ENCODE measurements around the gene IQSEC2. TPM values are rescaled to one million over a fixed set of nuclear protein-coding genes. Genes with fewer than 3 reads are reported as not detected.

The IQSEC2 gene
- total and polyA plus RNA-seq, 10 donors: 5.2 to 15.7 (median 8.5) TPM

DNA sequence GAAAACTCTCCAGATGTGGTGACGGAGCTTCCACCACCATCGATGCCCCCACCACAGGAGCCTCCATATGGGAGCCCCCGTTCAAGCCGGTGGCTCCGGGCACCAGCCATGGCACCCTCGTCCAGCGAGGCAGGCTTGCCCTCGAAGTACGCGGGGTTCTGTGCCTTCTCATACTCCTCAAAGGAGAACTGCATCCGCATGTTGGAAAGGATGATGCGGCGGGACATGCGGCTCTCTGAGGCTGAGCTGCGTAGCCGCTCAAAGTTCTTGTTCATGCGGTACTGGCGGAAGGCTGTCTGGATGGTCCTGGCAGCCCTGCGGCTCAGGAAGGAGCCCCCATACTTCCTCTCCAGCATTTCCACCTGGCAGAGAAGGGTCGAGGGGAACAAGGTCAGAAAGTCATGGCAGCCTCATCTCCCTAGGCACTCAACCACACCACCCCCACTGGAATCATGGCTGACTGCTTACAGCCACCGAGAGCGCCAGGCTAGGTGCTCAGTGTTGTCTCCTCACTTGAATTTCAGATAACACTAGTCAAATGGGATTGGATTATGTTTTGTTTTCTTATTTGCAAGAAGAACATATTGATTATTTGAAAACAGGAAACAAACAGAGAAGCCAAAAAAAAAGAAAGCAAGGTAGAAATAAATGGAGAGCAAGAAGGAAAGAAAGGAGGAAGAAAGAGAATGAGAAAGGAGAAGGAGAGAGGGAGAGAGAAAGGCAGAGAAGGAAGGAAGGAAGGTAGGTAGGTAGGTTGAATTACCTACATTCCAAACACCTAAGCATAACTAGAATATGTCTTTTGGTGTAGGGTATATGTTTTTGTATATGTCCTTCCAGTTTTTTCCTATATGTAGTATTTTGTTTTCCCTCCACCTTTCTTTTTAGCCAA, 26.6 kb downstream of the IQSEC2 start:
- TF ChIP-seq, protein P1, sequence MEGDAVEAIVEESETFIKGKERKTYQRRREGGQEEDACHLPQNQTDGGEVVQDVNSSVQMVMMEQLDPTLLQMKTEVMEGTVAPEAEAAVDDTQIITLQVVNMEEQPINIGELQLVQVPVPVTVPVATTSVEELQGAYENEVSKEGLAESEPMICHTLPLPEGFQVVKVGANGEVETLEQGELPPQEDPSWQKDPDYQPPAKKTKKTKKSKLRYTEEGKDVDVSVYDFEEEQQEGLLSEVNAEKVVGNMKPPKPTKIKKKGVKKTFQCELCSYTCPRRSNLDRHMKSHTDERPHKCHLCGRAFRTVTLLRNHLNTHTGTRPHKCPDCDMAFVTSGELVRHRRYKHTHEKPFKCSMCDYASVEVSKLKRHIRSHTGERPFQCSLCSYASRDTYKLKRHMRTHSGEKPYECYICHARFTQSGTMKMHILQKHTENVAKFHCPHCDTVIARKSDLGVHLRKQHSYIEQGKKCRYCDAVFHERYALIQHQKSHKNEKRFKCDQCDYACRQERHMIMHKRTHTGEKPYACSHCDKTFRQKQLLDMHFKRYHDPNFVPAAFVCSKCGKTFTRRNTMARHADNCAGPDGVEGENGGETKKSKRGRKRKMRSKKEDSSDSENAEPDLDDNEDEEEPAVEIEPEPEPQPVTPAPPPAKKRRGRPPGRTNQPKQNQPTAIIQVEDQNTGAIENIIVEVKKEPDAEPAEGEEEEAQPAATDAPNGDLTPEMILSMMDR (IDR thresholded peaks at IDR 0.05 in 8 of 11, conservative IDR thresholded peaks at IDR 0.05 in 3 of 11): no peak
- no peak for TF ChIP-seq POLR2A (IDR thresholded peaks at IDR 0.05)
- TF ChIP-seq POLR2AphosphoS5 (IDR thresholded peaks at IDR 0.05): no peak
- Histone ChIP-seq H3K27ac (no peak overlapping the region), H3K4me1 (no peaks in the 10 kb centered on the region), H3K4me3 (no peak overlapping the region), H3K27me3 (replicated peaks in 1 of 7) (peaks cover 0 to 18% (median 0%) of the 10 kb centered on the region in 7 donors), H3K9me3 (no peaks in the 10 kb centered on the region), H3K36me3 (no peaks in the 10 kb centered on the region)
- DNase-seq: peak; percentile 58
- intact Hi-C loops (cut with DNase I; ENCODE audit: low total_unique reads): no loop called here
- WGBS, 5 donors: 87 to 93% (median 90%) methylated on average over 21 to 22 of the region's 22 CpGs

DNA sequence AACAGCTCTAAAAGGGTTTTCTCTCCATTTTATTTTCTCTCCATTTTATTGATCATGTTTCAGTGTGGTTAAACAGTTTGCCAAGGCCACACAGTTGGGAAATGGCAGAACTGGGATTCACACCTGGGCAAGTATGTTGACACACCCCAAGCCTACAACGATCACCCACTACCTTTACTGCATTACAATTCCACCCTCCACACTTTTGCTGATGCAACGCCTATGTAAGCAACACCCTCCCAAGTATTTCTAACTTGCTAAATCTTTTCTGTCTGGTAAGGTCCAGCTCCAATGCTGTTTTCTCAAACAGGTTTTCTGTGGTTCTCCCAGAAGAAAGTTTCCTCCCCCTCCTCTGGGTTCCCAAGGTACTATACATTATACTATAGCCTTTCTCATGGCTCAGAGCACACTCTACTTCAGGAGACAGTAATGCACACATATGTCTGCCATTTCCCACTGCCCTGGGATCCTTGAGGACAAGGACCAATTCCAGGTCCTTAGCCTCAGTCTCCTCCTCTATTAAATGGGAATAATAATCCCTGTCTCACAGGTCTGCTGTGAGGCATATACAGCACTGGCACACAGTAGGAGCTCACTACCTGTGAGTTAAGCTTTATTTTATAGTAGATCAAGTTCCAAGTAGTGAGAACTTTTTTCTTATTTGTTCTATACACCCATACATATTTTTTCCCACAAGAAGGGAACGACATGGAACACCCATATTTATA, 27.9 kb downstream of the IQSEC2 start:
- H3K36me3 ChIP-seq: no peaks in the 10 kb centered on the region
- no peaks in the 10 kb centered on the region for H3K9me3 ChIP-seq
- no peak overlapping the region for H3K27ac ChIP-seq
- no peaks in the 10 kb centered on the region for H3K4me1 ChIP-seq
- TF ChIP-seq POLR2AphosphoS5 (IDR thresholded peaks at IDR 0.05) (no peak), POLR2A (IDR thresholded peaks at IDR 0.05) (no peak)
- TF ChIP-seq, protein P1 (IDR thresholded peaks at IDR 0.05 in 8 of 11, conservative IDR thresholded peaks at IDR 0.05 in 3 of 11): no peak
- intact Hi-C loops (cut with DNase I; ENCODE audit: low total_unique reads): no loop called here
- DNase-seq: no peak
- peaks cover 0 to 18% (median 0%) of the 10 kb centered on the region in 7 donors for H3K27me3 ChIP-seq (replicated peaks in 1 of 7)
- no peak overlapping the region for H3K4me3 ChIP-seq
- 79 to 96% (median 90%) methylated on average over 3 of the region's 3 CpGs for WGBS, 5 donors

DNA sequence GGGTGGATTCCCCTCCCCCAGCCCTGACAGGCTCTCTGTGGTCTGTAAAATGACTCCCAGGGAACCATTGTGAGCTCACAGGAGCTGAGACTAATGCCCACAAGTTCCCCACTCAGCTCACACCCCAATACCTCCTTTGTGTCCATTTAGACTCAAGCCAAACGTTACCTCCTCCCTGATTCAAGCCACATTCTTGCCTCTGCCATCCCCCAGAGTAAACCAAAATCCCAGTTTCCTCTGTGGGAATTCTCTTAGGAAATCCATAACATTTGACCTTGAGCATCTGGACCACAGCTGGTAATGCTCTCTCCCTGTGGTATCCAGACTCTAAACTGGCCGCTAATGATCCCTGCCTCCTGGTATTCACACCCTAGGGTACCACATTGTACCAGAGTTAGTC, 30.1 kb downstream of the IQSEC2 start:
- WGBS, 5 donors: 72 to 100% (median 74%) methylated on average over 1 to 2 of the region's 2 CpGs
- Histone ChIP-seq H3K4me3 (no peak overlapping the region), H3K27me3 (replicated peaks in 1 of 7) (peaks cover 0 to 7% (median 0%) of the 10 kb centered on the region in 7 donors), H3K36me3 (no peaks in the 10 kb centered on the region), H3K9me3 (no peaks in the 10 kb centered on the region), H3K4me1 (no peaks in the 10 kb centered on the region), H3K27ac (no peak overlapping the region)
- TF ChIP-seq POLR2A (IDR thresholded peaks at IDR 0.05) (no peak), POLR2AphosphoS5 (IDR thresholded peaks at IDR 0.05) (no peak)
- TF ChIP-seq, protein P1 (IDR thresholded peaks at IDR 0.05 in 8 of 11, conservative IDR thresholded peaks at IDR 0.05 in 3 of 11): no peak
- DNase-seq: peak; percentile 12
- intact Hi-C loops (cut with DNase I; ENCODE audit: low total_unique reads): no loop called here

DNA sequence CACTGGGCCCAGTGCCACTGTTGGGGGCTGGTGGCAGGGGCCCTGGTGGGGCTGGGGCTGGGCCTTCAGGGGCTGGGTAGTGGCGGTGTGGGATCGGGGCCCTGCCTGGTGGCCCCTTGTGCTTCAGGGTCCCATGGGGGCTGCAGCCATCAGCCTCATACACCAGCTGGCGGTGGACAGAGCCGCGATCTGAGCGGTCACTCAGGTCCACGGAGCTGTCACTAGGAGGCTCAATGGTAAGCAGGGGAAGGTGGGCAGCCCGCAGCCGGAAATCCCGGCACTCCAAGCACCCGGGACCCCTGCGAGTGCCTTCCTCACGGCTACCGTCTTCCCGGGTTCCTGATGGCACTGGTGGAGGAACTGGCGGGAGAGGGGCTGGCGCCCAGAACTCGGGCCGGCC, 30.8 kb downstream of the IQSEC2 start:
- 90 to 97% (median 93%) methylated on average over 18 to 19 of the region's 19 CpGs; no CpG with 5 or more reads in 1 of the 5 donors for WGBS, 5 donors
- H3K4me3 ChIP-seq: no peak overlapping the region
- H3K27me3 ChIP-seq (replicated peaks in 1 of 7): peaks cover 0 to 9% (median 0%) of the 10 kb centered on the region in 7 donors
- H3K9me3 ChIP-seq: no peaks in the 10 kb centered on the region
- no peak overlapping the region for H3K27ac ChIP-seq
- peak; percentile 54 for DNase-seq
- H3K36me3 ChIP-seq: no peaks in the 10 kb centered on the region
- H3K4me1 ChIP-seq: no peaks in the 10 kb centered on the region
- TF ChIP-seq, protein P1 (IDR thresholded peaks at IDR 0.05 in 8 of 11, conservative IDR thresholded peaks at IDR 0.05 in 3 of 11): no peak
- TF ChIP-seq POLR2AphosphoS5 (IDR thresholded peaks at IDR 0.05) (no peak), POLR2A (IDR thresholded peaks at IDR 0.05) (no peak)
- intact Hi-C loops (cut with DNase I; ENCODE audit: low total_unique reads): no loop called here
